HG02852 (cell line): ENCODE measurements around the gene PXN.
"Not testable (repeated sequence)": the region's sequence is repeated elsewhere in the genome, so short reads cannot be mapped to it uniquely, and the experiment has no call there.

ENCODE experiments used
- ATAC-seq: cut with Tn5 transposase; IDR thresholded peaks from one replicate; pipeline ENCODE4 v1.9.1; 2021; ENCODE audit warnings: mild to moderate bottlenecking, moderate library complexity; ENCODE audit not compliant: unreplicated experiment

The PXN gene

DNA sequence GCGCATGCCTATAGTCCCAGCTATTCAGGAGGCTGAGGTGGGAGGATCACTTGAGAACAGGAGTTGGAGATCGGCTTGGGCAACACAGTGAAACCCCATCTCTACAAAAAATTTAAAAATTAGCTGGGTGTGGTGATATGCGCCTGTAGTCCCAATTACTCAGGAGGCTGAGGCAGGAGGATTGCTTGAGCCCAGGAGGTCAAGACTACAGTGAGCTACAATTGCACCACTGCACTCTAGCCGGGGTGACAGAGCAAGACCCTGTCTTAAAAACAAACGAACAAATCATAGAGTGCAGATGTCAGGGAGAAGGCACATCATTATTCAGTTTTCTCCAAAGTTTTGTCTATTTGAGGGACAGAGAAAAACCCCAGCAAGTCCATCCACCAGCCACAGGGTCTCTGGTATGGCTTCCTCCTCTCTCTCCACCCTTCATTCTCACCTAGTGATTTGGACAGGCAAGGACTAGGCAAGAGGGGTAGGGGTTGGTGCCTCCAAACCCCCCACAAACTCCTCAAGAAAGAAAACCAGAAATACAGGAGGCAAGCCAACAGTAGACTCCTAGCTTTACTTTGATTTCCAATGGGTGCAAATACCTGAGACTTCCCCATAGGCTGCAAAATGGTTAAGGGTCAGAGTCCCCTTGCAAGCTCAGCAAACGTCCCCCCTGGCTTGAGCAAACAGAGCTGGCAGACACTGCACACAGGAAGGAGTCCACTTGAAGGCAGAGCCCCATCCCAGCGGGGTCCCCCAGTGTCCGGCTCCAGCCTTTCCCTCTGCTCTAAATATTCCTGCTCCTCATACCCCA, 38.1 kb downstream of the PXN start:
- ATAC-seq: no peak

GRCh38 chr12:120225852-120226640, 39.5 kb downstream of the PXN start:
- ATAC-seq: no peak

- ATAC-seq: no peak
These were observed 40.4 kb downstream of the PXN start for GRCh38 chr12:120225200-120225558.

- no peak for ATAC-seq
These were observed 41.0 kb downstream of the PXN start for GRCh38 chr12:120224304-120225199.

DNA sequence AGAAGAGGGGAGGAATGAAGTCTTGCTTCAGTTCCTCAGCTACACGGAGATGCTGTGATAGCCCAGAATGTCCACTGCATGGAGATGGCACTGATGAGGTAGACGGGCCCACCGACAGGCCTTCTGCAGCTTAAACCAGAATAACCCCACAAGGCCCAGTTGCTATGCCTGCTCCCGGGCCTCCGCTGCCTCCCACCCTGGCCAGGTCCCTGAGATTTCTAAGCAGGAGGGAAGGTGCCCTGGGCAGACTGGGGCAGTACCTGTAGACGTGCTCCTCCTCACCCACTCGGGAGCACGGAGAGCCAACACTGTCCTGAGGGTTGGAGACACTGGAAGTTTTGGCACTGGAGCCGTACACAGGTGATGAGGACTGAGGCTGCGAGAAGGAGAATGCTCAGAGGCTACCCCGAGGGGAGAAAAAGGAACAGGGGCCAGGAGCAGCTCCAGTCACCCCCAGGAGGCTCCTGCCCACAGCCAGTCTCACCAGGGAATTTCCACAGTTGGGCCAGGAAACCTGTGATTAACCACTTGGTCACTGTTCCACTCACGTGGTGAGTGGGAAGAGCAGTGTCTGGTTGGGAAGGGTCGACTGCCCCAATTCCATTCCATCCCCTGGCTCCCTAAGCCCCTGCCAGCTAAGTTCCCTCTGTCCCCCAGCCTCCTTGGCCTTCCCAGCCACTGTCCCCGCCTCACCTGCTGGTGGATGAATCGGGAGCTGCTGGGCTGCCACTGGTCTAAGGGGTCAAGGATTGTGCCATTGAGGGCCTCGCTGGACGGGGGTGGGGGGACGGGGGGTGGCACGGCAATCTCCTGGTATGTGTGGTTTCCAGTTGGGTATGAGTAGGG, 41.8 kb downstream of the PXN start:
- ATAC-seq: no peak

DNA sequence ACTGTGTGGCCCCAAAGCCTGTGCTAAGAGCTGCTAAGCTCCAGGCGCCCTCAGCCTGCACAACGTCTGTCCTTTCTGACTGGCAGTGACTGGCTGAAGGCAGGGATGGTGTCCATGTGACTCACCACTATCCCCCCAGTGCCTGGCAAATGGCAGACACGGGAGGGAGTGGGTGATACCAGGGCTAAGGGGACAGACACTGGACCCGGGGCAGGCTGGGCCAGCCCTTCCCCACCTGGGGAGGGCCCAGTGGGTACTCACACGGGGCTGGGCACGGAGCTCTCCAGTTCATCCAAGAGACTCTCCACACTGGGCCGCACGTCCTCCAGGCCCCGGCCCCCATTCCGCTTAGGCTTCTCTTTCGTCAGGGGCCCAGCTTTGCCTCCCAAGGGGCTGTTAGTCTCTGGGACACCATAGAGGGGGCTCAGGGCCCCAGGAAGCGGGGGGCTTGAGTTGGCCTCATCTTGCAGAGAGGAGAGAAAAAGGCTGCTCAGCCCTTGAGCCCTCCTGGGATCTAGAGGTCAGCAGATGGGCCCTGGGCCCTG, 43.2 kb downstream of the PXN start:
- ATAC-seq: no peak

DNA sequence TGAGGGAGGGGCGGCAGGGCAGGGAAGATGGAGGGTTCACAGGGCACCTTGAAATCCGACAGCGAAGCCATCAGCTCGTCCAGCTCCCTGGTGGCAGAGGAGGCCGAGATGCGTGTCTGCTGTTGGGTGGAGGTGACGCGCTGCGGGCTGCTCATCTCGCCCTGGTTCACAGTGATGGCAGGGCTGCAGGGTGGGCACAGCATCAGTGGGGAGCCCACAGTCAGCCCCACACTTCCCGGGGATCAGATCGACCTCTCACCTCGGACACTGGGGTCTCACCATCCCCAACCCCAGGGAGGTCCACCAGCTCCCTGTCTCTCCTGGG, 44.0 kb downstream of the PXN start:
- no peak for ATAC-seq

DNA sequence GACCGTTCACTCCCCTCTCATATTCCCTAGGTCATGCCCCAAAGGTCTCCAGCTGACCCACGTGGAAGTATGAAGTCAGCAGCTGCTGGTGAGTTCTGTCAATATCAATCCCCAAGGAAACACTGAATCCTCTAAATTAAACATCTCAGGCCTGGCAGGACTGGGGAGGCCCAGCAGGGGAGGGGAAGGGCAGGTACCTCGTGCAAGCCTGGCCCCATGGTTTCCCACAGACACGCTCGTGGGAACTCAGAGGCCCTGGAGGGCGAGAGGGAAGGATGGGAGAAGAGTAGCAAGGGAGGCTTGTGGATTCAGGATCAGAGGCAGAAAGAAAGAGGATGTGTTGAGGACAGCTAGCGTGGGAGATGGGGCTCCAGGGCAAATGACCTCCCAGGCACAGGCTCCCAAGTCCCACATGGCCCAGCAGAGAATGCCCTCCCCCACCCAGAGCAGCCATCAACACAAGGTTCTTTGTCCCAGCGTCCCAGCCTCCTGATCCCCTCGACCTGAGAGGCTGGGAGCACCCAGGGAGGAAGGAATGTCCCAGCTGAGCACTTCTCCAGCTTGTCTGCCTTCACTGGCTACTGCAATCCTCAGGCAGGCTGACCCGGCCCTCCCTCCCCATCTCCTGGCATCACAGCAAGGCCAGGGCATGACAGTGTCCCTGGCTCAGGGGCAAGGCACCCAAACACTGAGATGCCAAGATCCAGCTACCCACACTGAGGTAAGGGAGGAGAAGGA, 44.5 kb downstream of the PXN start:
- no peak for ATAC-seq

GRCh38 chr12:120218680-120219606, 46.6 kb downstream of the PXN start:
- no peak for ATAC-seq

DNA sequence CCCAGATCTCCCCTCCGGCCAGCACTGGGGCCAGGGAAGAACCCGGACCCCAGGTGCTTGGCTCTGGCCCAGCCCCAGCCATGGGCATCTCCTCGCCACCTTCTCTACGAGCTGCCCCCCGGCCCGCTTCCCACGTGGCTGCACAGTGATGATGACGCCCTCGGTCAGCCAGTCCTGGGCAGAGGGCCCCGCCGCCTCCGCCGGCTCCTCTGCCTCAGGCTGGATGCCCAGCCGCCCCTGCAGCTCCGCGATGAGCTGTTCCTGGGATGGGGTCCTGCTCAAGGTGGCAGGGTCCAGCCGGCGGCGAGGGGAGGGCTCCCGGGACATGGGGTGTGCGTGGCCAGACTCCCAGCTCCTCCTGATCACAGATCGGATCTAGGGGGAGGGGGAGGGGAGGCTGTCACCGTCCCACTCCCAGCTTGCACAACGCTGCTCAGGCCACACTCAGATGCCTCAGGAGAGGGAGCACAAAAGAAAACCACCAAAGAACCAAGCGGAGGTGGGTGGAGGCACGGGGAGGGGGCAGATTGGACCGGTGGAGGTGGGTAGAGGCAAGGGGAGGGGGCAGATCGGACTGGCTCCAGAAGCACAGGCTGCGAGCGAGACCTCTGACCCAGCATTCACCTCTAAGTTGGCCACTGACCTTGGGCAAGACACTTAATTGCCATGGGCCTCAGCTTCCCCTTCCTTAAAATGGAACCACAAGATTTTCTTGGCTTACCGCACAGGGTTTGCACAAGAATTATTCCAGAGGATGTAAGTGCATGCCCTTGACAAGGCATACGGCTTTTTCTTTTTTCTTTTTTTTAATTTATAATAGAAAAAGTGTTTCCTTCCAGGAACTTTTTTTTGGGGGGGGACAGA, 48.6 kb downstream of the PXN start:
- ATAC-seq: no peak

DNA sequence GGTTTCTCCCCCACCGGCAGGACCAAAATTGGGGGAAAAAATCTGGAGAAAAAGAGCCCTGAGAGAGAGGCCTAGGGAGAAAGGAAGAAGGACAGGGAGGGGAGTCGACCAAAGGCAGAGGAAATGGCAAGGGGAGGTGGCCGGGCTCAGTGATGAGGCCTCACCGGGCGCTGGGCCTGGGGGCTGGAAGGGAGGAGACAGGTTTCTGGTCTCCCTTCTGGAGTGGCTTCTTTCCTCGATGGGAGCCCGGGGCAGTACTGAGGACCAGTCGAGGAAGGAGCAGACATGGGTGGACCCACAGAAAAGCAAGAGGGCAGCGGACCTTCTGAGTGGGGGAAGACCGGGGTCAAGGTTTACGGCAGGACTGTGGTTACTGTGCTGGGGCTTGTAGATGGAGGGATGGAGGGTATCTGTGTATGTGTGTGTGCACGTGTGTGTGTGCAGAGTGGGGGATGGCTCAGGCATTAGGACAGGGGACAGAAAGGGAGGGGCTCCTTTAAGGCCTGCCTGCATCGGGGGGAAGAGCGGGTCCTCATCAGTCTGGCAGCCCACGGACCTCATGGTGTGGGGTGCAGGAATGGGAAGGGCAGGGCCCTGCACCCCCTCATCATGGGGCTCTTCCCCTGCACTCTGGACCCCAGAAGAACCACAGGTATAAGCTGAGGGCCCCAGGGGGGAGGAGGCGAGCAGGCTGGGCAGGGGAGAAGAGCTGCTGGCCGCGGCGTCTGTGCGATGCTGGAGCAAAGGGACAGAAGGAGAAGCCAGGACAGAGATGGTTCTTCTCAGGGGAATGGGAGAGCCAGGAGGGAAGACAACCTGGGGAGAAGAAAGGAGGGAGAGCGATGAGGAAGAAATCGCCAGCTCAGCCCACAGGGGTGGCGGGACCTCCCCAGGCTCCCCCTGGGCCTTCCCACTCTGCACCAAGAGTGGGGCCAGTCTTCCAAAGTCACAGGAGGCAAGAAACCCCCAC, 49.5 kb downstream of the PXN start:
- ATAC-seq: no peak

DNA sequence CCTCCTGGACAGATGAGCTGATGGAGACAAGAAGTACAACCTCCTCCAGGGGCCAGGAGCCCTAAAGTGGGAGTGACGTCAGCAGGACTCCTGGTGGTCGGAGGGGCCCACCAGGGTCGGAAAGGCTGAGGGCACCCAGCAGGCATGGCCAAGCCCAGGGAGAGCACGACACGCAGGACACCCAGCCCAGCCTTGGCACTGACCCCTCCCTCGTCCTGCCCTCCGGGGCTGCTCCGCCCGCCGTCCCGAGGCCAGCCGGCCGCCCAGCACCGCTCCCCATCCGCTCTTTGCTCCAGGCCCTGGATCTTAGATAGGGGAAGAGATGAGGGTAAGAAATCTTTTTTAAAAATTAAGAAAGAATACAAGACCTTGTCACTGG, 50.2 kb downstream of the PXN start:
- no peak for ATAC-seq

DNA sequence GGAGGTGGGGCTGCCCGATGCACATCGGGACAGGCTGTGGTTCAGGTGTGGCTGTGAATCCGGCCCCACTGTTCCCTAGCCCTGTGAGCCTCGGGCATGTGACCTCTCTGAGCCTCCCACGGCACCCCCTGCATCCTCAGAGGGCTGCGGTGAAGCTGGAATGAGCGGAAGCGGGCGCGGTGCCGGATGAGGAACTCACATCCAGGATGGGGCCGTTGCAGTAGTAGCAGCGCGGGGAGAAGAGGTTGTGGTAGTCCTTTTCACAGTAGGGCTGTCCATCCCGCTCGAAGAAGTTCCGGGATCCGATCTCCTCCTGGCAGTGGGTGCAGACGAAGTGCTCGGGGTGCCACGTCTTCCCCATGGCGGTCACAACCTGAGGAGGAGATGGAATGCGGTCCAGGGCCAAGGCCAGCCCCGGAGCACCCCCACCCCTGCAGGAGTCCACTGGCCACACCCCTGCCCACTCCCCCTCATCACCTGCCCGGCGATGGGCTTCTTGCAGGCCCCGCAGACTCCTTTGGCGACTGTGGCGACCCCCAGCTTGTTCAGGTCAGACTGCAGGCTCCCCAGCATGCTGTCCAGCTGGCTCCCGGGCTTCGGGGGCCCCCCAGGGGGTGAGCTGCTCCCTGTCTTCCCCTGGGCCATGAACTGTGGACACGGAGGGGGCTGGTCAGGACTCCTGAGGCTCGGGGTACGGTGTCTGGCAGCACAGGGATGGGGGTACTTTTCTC, 50.7 kb downstream of the PXN start:
- ATAC-seq: no peak

DNA sequence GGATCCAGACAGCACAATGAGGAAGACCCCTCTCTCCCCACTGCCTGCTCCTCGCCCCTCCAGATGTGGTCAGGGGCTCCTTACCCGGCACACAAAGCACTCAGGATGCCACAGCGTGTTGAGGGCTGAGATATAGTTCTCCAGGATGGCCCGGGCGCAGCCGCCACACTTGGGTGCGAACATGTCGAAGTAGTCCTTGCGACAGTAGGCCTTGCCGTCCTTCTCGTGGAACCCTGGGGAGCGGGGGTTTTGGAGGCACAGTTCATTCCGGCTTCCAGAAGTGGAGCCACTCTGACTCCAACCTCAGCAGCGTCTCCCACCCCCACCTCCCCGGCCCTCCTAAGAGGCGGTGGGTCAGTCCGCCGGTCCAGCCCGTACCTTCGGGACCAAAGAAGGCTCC, 51.8 kb downstream of the PXN start:
- ATAC-seq: no peak

DNA sequence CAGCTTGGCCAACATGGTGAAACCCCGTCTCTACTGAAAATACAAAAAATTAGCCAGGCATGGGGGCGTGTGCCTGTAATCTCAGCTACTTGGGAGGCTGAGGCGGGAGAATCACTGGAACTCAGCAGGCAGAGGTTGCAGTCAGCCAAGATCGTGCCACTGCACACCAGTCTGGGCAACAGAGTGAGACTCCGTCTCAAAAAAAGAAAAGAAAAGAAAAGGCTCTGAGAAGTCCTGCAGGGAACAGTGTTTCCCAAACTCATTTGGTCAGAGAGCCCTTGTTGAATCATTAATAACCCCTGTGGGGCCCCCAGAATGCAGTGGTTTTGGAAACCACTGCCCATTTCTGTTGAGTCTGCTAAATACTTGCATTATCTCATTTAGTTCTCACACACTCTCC, 52.3 kb downstream of the PXN start:
- ATAC-seq: not testable (repeated sequence)

DNA sequence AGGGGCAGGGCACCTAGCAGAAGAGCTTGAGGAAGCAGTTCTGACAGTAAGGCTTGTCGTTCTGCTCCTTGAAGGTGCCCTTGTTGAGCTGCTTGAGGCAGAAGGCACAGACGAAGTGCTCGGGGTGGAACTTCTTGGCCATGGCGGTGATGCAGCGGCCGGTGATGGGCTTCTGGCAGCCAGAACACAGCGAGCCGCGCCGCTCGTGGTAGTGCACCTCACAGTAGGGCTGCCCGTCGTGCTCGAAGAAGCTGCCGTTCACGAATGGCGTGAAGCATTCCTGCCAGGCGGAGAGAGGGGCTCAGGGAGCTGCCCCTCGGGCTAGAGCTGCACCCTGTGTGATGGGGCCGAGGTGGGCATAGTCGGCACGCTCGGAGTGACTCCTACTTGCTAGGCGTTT, 53.2 kb downstream of the PXN start:
- no peak for ATAC-seq
